OCI-LY1 (cell line): Measurements from ENCODE around the gene CPA4.

ENCODE experiments used
- H2AFZ ChIP-seq: fragments of 200-600 bp; sonication (generic), shearing (Covaris generic); 2 replicates; pipeline ENCODE4 v1.6.0; 2014; ENCODE audit warnings: antibody characterized with exemption, mild to moderate bottlenecking, low read length
- H3F3A ChIP-seq: fragments of 200-600 bp; sonication (generic), shearing (Covaris generic); 2 replicates; pipeline ENCODE4 v1.6.0; 2014; ENCODE audit warnings: mild to moderate bottlenecking, antibody characterized with exemption, low read length, moderate library complexity; ENCODE audit not compliant: insufficient read depth
- H3K27ac ChIP-seq: fragments of 200-600 bp; sonication (generic); 2 replicates; pipeline ENCODE4 v1.5.1; 2014; ENCODE audit warnings: low read length, mixed run types, mild to moderate bottlenecking, low read depth; ENCODE audit not compliant: poor library complexity, severe bottlenecking
- H3K27me3 ChIP-seq: fragments of 200-600 bp; sonication (generic); 2 replicates; pipeline ENCODE4 v1.6.0; 2014; ENCODE audit warnings: antibody characterized with exemption, mild to moderate bottlenecking, low read length, moderate library complexity; ENCODE audit not compliant: insufficient read depth
- H3K36me3 ChIP-seq: fragments of 200-600 bp; sonication (generic); 2 replicates; pipeline ENCODE4 v1.6.1; 2014; ENCODE audit warnings: mild to moderate bottlenecking, antibody characterized with exemption, low read length, moderate library complexity, mixed read lengths; ENCODE audit not compliant: insufficient read depth
- H3K4me1 ChIP-seq: fragments of 200-600 bp; sonication (generic); 2 replicates; pipeline ENCODE4 v1.5.1; 2014; ENCODE audit warnings: mild to moderate bottlenecking, low read length, moderate library complexity; ENCODE audit not compliant: insufficient read depth, severe bottlenecking
- H3K4me2 ChIP-seq: fragments of 200-600 bp; sonication (generic), shearing (Covaris generic); 2 replicates; pipeline ENCODE4 v1.6.1; 2014; ENCODE audit warnings: low read length
- H3K4me3 ChIP-seq: fragments of 200-600 bp; sonication (generic); 2 replicates; pipeline ENCODE4 v1.5.1; 2014; ENCODE audit warnings: low read length, low read depth, mild to moderate bottlenecking, mixed read lengths; ENCODE audit not compliant: poor library complexity, severe bottlenecking
- H3K79me2 ChIP-seq: fragments of 200-600 bp; shearing (Covaris generic); 2 replicates; pipeline ENCODE4 v1.6.1; 2016; ENCODE audit warnings: mixed run types, low read length, mixed read lengths; ENCODE audit not compliant: insufficient read depth
- H3K9ac ChIP-seq: fragments of 200-600 bp; sonication (generic), shearing (Covaris generic); 2 replicates; pipeline ENCODE4 v1.6.1; 2014; ENCODE audit warnings: mild to moderate bottlenecking, low read length, mixed read lengths
- H3K9me2 ChIP-seq: fragments of 200-600 bp; sonication (generic), shearing (Covaris generic); 2 replicates; pipeline ENCODE4 v1.6.1; 2014; ENCODE audit warnings: low read depth, mild to moderate bottlenecking, low read length, mixed read lengths
- H3K9me3 ChIP-seq: fragments of 200-600 bp; shearing (Covaris generic); 2 replicates; pipeline ENCODE4 v1.6.1; 2014; ENCODE audit warnings: low read length, mixed read lengths
- H4K20me1 ChIP-seq: fragments of 200-600 bp; sonication (generic), shearing (Covaris generic); 2 replicates; pipeline ENCODE4 v1.6.0; 2016; ENCODE audit warnings: mild to moderate bottlenecking, low read length; ENCODE audit not compliant: insufficient read depth
- EZH2 ChIP-seq: fragments of 200-600 bp; sonication (generic), shearing (Covaris generic); IDR thresholded peaks from 2 replicates; pipeline ENCODE4 v1.8.0; 2017; ENCODE audit warnings: borderline replicate concordance, mixed run types, mild to moderate bottlenecking, antibody characterized with exemption, low read length, moderate library complexity, mixed read lengths
- TF ChIP-seq, protein P1 (sequence below): fragments of 200-600 bp; sonication (generic), shearing (Covaris generic); IDR thresholded peaks from 2 replicates; pipeline ENCODE4 v1.5.1; 2017; ENCODE audit warnings: mild to moderate bottlenecking, antibody characterized with exemption, low read length, moderate library complexity, mixed read lengths

Gene CPA4

DNA sequence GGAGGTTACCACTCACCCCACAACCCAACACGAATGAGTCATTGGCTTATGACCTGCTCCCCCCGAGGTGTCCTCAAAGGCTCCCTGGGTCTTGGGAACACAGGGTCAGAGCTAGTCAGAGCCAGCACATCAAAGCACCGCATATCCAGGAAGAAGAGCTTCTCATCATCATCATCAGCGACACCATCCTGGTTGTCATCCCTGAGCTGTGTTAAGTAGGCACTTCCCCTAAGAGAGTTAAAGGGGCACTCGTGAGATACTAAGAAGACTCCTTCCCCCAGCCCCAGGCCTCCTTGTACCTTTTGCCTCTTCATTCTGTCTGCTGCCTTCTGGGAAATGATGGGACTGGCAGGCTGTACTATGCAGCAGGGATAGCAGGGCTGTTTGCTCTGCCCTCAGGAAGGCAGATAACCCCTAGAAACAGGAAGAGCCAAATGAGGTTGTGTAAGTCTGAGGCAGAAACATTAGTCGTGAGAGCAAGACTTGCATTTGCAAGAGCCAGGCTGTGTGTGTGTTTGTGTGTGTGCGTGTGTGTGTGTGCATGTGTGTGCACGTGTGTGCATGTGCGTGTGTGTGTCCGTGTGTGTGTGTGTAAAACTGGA, 76.2 kb downstream of the CPA4 start:
- Histone ChIP-seq H3K79me2 (no peaks in the 10 kb centered on the region), H3K36me3 (no peaks in the 10 kb centered on the region), H4K20me1 (no peaks in the 10 kb centered on the region), H3F3A (no peaks in the 10 kb centered on the region), H3K4me3 (peak overlapping the region; percentile 28), H3K4me1 (peaks cover 94% of the 10 kb centered on the region), H3K9ac (peak overlapping the region; percentile 32), H3K9me3 (no peaks in the 10 kb centered on the region), H3K9me2 (no peaks in the 10 kb centered on the region), H2AFZ (0 out of 2 replicates have a peak overlapping the region, but pooled peaks have one; percentile 0), H3K4me2 (peak overlapping the region; percentile 39), H3K27me3 (no peaks in the 10 kb centered on the region), H3K27ac (peak overlapping the region; percentile 96)
- no peak for TF ChIP-seq EZH2
- TF ChIP-seq, protein P1, sequence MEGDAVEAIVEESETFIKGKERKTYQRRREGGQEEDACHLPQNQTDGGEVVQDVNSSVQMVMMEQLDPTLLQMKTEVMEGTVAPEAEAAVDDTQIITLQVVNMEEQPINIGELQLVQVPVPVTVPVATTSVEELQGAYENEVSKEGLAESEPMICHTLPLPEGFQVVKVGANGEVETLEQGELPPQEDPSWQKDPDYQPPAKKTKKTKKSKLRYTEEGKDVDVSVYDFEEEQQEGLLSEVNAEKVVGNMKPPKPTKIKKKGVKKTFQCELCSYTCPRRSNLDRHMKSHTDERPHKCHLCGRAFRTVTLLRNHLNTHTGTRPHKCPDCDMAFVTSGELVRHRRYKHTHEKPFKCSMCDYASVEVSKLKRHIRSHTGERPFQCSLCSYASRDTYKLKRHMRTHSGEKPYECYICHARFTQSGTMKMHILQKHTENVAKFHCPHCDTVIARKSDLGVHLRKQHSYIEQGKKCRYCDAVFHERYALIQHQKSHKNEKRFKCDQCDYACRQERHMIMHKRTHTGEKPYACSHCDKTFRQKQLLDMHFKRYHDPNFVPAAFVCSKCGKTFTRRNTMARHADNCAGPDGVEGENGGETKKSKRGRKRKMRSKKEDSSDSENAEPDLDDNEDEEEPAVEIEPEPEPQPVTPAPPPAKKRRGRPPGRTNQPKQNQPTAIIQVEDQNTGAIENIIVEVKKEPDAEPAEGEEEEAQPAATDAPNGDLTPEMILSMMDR = no peak

DNA sequence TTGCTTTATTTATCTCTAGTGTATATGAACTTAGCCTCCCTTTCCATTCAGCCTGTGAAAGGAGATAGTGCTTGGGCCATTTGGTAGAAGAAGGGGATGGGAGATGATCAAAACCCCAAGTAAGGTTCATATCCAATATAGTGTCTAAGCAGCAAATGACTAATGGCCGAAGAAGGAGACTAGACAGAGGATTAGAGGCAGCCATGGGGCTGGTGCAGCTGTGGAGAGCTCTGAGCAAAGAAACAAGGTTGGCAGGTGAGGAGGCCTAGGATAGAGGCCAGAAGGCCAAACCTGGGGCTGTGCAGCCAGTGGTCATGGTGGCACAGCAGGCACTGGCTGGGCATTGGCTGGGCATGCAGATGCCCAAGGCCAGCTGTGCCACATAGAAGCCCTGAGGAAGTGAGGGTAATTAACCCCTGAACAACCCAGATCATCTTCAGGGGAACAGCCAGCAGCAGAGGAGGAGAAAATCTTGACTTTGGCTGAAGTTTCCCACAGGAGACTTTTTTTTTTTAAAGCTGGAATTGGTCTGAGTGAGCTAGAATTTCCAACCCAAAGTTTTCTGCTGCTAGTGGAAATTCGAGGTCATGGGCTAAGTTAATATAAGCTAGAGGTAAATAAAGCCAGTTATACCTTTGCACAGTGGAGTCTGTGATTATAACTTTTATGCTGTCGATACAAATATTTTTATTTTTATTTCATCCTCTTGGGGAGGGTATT, 77.0 kb downstream of the CPA4 start:
- Histone ChIP-seq H3K27me3 (no peaks in the 10 kb centered on the region), H3F3A (no peaks in the 10 kb centered on the region), H3K4me2 (peak overlapping the region; percentile 39), H3K9me2 (no peaks in the 10 kb centered on the region), H3K4me3 (no peak overlapping the region), H4K20me1 (no peaks in the 10 kb centered on the region), H2AFZ (no peak overlapping the region), H3K36me3 (no peaks in the 10 kb centered on the region), H3K9ac (peak overlapping the region; percentile 32; the same call in 1 of the 2 replicates), H3K79me2 (no peaks in the 10 kb centered on the region), H3K4me1 (peaks cover 87% of the 10 kb centered on the region), H3K27ac (peak overlapping the region; percentile 96), H3K9me3 (no peaks in the 10 kb centered on the region)
- TF ChIP-seq EZH2 = no peak
- TF ChIP-seq, protein P1 = no peak

DNA sequence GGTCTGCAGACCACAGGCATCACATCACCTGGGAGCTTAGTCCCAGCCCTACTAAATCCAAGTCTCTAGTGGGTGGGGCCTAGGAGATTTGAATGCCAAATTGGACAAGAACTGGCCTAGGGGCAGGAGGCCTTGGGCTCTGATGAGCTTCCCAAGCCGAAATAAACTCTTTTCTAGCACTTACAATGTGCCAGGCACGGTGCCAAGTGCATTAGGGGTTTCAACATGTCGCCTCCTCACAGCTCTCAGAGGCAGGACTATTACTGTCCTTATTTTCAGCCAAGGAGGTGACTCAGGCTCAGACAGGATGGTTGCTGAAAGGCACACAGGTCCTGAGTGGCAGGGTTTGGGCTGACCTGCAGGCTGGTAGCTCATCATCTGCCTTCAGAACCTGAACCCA, 78.1 kb downstream of the CPA4 start:
- Histone ChIP-seq H3K9me2 (no peaks in the 10 kb centered on the region), H3K9ac (no peak overlapping the region; the same call in 1 of the 2 replicates), H3K4me1 (peaks cover 76% of the 10 kb centered on the region), H4K20me1 (no peaks in the 10 kb centered on the region), H3F3A (no peaks in the 10 kb centered on the region), H3K4me2 (no peak overlapping the region), H2AFZ (no peak overlapping the region), H3K4me3 (no peak overlapping the region), H3K9me3 (peaks cover 6% of the 10 kb centered on the region), H3K79me2 (no peaks in the 10 kb centered on the region), H3K27ac (peak overlapping the region; percentile 96), H3K27me3 (no peaks in the 10 kb centered on the region), H3K36me3 (no peaks in the 10 kb centered on the region)
- TF ChIP-seq EZH2 = no peak
- TF ChIP-seq, protein P1 = no peak
